HG03103 (cell line): Measurements from ENCODE around the gene TSPAN13.

Source experiments
- ATAC-seq: cut with Tn5 transposase; IDR thresholded peaks from one replicate; pipeline ENCODE4 v1.9.1; 2021; ENCODE audit warnings: low read depth; ENCODE audit not compliant: unreplicated experiment

The TSPAN13 gene

GRCh38 chr7:16753102-16753931, at the start of gene TSPAN13:
TSS of gene TSPAN13 (plus strand) at chr7:16753755. CDS start at chr7:16753968, 213 bp downstream.
- peak; percentile 85 for ATAC-seq

- no peak for ATAC-seq
Observed at GRCh38 chr7:16708511-16708910, 45.0 kb upstream of the TSPAN13 start.

- ATAC-seq: no peak
Observed at GRCh38 chr7:16708980-16709379, 44.6 kb upstream of the TSPAN13 start.

GRCh38 chr7:16710651-16711050, 42.9 kb upstream of the TSPAN13 start:
- ATAC-seq: no peak

GRCh38 chr7:16711730-16712129, 41.8 kb upstream of the TSPAN13 start:
- ATAC-seq: no peak

- ATAC-seq: no peak
Observed at GRCh38 chr7:16712916-16713315, 40.6 kb upstream of the TSPAN13 start.

GRCh38 chr7:16715928-16716327, 37.6 kb upstream of the TSPAN13 start:
- ATAC-seq: no peak

GRCh38 chr7:16718111-16718656, 35.4 kb upstream of the TSPAN13 start:
- no peak for ATAC-seq

GRCh38 chr7:16719699-16720098, 33.9 kb upstream of the TSPAN13 start:
- ATAC-seq: no peak

GRCh38 chr7:16721541-16721940, 32.0 kb upstream of the TSPAN13 start:
- no peak for ATAC-seq

- ATAC-seq: no peak
Observed at GRCh38 chr7:16724344-16724743, 29.2 kb upstream of the TSPAN13 start.

GRCh38 chr7:16726189-16726588, 27.4 kb upstream of the TSPAN13 start:
- ATAC-seq: no peak

GRCh38 chr7:16727736-16728135, 25.8 kb upstream of the TSPAN13 start:
- no peak for ATAC-seq

- no peak for ATAC-seq
Observed at GRCh38 chr7:16728811-16729210, 24.7 kb upstream of the TSPAN13 start.

- ATAC-seq: no peak
Observed at GRCh38 chr7:16729541-16729940, 24.0 kb upstream of the TSPAN13 start.

- no peak for ATAC-seq
Observed at GRCh38 chr7:16730937-16731336, 22.6 kb upstream of the TSPAN13 start.

- no peak for ATAC-seq
Observed at GRCh38 chr7:16732828-16733227, 20.7 kb upstream of the TSPAN13 start.

GRCh38 chr7:16734148-16734726, 19.3 kb upstream of the TSPAN13 start:
- no peak for ATAC-seq

- no peak for ATAC-seq
Observed at GRCh38 chr7:16735020-16735419, 18.5 kb upstream of the TSPAN13 start.

GRCh38 chr7:16738011-16738688, 15.4 kb upstream of the TSPAN13 start:
- no peak for ATAC-seq

GRCh38 chr7:16739863-16740622, 13.5 kb upstream of the TSPAN13 start:
- no peak for ATAC-seq
